ENCODE results near the gene GDF2.

Gene GDF2

DNA sequence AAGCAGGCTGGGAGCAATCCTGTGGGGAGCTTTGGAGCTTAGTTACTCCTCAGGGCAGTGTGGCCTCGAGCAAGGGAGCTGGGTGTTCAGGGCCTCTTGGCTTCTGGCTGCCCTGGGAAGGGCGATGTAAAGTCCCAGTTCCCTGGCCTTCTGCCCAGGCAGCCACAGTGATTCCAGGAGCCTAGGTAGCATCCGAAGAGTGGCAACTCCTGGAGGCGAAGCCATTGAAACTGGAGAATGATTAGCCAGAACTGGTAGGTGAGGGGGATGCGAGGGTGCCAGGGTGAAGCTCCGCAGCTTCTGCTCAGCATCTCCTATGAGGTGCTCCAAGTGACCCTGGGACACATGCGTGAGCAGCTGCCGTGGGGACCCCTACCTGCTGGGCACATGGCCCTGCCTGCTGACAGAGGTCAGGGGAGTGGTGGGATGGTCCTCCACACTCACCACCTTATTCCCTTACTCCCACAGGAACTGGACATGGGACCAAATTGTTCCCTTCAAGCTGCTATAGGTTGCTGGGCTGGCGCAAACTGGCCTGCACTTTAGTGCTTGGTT, 7.8 kb upstream of the GDF2 start:
- no peak for DNase-seq

DNA sequence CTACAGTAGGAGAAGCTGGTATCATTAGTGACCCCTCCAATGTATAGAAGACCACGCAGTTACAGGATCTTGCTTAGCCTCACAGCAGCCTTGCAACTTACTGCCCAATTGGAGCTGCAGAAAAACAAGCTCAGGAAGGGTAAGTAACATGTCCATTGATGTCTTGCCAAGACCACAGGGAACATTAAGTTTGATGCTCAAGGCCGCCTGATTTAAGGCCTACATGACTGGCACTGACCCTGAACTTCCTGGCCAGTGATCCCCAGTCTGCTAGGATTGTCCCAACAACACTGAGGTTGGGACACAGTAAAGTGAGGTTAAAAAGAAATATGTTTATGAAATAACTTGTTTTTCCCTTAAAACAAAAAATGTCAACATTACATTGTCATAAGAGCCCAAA, 6.8 kb upstream of the GDF2 start:
- DNase-seq, result no peak

DNA sequence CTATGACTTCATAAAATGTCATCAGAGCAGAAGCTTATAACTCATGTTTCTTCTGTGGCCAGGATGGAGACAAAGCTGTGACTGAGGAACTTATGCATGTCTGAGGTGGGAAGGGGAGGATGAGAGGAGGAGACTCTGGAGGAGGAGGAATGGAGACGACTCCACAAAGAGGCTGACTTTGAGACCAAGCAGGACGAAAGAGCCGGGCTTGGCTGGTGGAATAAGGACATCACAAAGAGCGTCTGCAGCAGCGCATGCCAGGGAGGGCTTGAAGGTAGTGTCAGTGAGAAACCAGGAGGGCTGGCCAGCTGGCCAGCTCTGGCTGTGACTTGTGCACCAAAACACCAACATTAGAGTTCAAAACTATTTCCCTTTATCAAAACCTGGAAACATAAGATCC, 6.1 kb upstream of the GDF2 start:
- no peak for DNase-seq

DNA sequence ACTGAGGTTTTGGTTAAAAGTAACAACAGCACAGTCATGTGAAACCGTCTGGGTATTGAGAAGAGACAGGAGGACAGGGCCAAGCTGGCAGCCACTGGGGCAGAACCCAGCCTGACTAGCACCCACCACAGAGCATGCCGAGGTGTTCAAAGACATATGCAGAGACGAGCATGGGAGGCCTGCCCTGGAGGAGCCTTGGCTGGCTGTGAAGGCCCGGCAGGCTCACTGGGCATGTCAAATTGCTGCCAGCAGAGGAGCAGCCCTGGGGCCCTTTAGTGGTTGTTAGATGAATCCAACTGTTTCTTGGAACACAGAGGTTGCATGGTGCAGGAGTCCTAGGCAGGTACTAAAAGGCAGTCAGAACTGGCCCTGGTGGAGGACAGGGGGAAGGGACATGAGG, 5.0 kb upstream of the GDF2 start:
- DNase-seq, result no peak

DNA sequence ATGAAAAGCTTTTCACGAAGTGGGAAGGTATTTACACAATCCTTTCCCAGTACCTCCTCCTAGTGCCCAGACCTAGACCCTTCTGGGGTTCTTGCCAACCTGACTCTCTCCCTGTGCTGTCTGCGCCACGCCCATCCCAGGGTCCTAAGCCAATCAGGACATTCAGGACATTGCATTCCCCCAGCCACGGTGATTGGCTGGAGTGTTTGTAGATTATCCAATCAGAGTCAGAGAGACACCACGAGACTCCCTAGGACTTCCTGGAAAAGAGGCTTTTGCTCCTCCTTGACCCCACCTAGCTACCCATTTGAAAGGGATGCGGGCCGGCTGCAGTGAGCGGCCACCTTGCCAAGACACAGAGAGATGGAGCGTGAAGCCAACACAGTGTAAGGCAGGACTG, 3.5 kb upstream of the GDF2 start:
- DNase-seq, result no peak

DNA sequence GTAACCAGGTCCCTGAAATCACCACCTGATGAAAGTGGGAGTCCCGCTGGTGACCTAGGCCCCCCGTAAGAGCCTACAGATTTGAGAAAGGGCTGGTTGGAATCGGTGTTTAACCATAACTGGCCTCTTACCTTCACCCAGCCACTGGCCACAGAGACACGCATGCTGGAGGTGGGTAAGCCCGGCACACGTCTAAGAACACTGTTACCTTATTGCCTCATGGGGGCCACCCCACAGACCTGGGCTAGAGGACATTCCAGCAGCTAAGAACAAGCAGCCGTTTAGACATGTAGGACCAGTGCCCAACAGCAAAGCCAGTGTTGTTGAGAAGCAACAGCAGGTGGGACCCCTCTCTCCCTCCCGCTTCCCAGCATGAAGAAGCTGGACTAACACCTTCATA, 2.5 kb upstream of the GDF2 start:
- DNase-seq, result no peak

DNA sequence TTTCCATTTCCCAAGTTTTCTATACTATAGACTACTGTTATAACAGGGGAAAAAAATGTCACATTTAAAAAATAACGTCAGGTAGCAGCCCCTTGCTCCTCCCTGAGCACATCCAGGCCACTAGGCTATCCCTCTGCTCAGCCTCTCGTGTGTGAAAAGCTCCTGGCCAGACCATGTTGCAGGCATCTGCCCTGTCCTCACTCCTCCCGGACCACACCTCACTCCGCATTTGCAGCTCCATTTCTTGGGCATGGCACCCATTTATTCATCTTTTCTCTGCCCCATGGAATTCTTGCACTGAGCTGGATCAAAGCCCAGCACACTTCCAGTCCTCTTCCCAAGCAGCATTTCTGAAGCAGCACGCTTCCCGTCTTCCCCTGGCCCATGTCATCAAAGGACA, 1.4 kb upstream of the GDF2 start:
- DNase-seq, result no peak

DNA sequence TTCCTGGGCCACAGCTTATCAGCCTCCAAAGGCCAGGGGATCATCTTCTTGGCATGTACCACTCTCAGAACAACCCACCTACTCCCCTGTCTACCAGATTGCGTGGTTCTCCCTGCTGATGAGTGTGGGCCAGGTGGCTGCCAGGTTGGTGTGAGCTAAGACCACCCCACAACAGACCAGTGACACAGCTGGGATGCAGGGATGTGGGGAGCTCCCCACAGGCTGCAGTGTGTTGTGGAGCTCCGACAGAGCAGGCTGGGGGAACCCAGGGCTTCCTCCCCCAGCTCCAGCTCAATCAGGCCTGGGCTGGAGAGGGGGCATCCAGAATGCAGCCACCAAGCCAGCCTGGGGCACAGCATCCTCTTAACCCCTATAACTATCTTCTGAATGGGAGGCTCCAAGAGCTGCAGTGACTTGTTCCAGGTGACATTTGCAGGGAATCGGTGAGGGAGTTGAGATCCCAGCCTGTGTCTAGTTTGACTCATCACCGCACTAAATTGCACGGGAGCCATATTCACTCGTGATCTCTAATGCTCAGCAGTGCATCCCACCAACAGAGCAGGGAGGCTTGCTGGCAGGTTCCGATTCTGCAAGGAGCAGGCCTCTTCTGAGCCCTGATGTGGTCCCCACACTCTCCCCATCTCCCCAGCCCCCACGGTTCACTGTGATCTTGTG, 596 bp upstream of the GDF2 start:
- DNase-seq, result no peak

DNA sequence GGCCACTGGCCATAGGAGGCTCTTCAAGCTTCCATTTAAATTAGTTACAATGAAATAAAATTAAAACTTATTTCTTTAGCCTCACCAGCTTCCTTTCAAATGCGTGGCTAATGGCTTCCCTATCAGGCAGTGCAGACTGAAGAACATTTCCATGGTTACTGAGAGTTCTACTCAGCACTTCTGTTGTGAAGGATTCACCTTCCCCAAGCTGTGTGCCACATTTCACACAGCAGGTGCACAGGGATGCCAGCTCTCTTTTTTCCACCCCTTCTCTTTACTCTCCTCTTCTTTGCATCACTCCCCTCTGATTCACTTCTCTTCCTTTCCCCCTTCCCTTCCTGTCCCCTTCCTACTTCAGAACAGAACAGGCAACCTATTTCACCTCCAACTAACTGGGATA, 833 bp downstream of the GDF2 start:
- no peak for DNase-seq

DNA sequence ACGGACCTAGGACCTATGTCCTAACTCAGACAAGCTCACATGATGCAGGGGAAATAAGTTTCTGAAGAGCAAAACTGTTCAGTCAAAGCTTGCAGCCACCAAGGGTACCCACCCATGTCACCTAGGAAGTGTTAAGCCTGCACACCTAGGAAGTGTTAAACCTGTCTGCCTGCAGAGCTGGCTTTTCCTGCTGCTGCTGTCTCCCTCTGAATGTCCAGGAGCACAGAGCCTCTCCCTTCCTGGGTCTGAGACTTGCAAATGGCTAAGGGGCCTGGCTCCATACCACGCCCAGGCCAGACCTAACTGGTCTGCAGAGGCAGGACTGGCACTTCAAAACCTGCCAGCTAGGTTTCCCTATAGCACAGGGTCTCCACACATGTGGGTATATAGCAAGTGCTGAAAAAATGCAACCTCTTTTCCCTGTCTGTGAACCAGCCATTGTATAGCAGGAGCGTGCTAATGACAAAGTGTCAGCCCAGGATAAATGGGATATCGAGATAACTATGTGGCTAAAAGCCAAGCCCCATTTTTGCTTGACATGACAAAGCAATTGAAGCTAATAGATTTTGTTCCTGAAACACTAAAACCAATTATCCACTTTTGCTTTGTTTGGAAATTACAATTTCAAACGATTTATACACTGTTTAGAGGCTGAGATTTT, 1.5 kb downstream of the GDF2 start:
- no peak for DNase-seq

DNA sequence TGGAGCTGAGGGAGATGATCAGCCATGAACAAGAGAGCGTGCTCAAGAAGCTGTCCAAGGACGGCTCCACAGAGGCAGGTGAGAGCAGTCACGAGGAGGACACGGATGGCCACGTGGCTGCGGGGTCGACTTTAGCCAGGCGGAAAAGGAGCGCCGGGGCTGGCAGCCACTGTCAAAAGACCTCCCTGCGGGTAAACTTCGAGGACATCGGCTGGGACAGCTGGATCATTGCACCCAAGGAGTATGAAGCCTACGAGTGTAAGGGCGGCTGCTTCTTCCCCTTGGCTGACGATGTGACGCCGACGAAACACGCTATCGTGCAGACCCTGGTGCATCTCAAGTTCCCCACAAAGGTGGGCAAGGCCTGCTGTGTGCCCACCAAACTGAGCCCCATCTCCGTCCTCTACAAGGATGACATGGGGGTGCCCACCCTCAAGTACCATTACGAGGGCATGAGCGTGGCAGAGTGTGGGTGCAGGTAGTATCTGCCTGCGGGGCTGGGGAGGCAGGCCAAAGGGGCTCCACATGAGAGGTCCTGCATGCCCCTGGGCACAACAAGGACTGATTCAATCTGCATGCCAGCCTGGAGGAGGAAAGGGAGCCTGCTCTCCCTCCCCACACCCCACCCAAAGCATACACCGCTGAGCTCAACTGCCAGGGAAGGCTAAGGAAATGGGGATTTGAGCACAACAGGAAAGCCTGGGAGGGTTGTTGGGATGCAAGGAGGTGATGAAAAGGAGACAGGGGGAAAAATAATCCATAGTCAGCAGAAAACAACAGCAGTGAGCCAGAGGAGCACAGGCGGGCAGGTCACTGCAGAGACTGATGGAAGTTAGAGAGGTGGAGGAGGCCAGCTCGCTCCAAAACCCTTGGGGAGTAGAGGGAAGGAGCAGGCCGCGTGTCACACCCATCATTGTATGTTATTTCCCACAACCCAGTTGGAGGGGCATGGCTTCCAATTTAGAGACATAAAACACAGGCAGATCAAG, 3.3 kb downstream of the GDF2 start:
- no peak for DNase-seq

DNA sequence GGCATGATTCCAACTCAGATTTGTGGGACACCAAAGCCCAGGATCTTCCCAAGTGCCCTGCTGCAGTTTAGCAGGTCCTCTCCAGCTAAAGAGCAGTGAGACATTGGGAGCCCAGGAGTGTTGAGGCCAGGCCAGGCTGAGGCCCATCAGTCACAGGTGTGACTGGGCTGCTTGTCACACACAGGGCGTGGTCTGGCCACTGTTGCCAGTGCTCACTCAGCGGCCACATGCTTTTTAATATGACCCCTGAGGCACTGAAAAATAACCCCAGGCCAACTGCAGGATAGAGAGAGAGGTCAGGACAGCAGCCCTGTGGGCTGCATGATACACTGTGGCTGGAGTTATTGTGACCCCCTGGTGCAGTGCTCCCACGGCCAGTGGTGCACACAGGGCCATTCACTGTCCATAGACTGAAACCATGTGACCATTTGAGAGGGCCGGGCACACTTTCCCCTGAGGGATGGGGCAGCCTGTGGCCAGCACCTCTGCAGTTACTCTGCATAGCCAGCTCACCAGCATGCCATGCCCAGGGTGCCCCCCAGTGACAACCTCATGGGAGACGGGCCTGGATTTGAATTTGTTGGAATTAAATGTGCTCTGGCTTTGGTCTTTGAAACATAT, 4.2 kb downstream of the GDF2 start:
- no peak for DNase-seq

DNA sequence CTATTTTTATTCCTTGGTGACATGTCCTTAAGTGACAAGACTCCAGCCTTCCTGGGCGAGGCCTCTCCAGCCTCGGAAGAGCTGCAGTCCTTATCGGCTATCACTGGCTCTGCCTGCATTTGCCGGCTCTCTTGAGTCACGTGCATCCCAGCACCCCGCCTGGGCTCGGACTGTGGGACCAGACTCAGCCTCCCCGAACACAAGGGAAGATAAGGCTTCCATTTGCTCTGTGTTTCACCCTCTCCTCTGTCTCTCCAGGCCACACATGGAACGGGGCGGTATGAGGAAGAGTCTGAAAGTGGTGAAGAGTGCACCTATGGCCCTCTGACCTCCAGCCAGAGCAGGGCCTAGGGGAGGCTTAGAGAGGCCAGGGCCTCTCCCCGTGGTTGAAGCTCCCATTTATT, 4.7 kb downstream of the GDF2 start:
- DNase-seq, result no peak

DNA sequence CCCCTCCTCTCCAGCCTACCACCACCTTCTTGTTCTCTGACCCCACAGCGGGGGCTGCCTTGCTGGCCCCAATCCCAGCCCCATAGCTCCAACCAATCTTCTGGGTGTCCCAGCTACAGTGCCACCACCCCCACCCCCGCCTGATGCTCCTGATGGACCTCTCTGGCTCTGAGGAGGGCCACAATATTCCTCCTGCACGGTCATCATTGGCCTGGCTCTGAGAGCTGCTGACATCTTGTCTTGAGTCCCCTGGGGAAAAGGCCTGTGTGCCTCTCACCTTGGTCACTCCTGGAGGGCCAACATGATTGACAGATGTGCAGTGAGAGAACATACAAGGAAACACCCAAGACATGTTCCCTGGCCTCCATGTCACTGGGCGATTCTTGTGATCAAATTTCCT, 7.6 kb downstream of the GDF2 start:
- no peak for DNase-seq

DNA sequence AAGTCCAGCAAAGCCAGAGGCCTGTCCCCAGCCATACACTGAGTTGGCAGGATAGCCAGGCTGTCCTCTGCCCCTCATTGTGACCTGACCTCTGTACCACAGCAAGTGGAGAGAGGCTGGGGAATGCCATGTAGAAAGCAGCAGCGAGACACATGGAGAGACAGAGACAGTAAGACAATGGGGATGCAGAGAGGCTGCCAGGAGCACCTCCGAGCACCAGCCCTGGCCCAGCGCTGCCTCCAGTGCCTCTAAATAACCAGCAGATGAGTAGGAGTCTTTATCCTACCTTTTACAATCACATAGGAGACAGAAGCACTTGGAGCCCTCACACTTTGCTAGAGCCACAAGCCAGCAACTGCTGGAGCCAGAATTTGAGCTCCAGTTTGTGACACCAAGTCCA, 8.1 kb downstream of the GDF2 start:
- DNase-seq, result no peak

DNA sequence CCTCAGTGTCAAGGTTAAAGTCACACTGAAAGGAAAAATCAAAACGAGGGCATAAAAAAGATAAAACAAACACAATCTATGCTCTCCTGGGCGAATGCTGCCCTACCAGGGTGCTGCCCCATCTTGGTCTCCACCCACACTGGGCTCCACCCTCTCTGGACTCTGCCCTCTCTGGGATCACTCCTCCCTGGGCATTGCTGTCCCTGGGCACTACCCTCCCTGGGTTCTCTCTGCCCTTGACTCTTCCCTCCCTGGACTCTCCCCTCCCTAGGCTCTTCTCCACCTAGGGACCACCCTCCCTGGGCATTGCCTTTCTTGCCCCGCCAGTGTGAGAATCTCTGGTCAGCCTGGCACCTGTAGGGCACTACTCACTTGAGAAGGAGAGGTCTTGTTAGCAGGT, 8.6 kb downstream of the GDF2 start:
- no peak for DNase-seq

DNA sequence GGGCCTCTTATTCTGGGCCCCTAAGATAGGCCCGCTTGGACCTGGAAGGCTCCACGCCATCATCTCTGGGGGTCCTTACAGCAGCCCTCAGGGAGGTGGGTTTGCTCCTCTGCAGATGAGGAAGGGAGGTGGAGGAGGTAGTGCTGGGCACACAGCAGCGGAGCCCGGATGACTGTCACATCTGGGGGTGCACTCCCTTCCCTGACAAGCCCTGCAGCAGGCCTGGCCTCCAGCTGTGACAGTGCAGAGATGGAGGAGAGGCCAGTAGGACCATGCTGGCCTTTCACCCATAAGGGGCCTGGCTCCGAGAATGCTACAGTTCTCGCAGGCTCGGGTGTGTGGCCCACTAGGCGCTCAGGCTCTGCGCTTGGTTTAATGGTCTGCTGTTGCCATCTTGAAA, 9.2 kb downstream of the GDF2 start:
- DNase-seq, result no peak

DNA sequence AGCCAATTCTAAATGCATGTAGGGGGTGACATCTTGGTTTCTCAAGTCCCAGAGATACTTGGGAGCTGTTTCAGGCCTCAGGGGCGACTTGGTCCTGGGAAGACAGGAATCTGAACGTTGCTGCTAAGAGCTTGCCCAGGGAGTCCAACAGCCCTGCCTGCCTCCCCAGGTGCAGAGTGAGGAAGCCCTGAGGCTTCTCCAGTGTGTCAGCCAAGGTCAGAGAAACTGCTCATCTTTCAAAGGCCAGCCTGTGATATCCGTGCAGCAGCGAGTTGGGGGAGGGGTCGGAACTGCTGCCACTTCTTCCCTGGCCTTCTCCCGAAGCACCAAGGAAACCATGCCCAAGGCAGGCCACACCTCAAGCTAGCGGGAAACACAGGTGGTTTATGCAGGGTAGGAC, 9.7 kb downstream of the GDF2 start:
- no peak for DNase-seq

DNA sequence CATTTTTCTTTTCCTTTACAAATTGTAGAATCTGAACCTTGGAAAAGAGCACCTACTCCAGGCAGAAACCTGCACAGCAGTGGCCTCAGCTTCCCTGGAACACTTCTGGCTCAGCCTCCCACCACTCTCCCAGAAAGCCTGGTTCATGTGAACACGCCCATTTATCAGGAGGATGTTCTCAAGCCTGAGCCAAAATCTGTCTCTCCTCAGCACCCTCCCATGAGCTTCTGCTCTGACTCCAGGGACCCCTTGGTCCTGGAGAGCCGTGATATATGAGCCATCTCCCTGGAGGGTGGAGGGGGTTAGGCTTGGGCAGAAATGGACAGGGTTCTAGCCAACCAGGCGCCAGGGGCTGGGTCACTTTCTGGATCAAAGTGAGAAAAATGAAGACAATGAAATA, 10.1 kb downstream of the GDF2 start:
- DNase-seq, result no peak

DNA sequence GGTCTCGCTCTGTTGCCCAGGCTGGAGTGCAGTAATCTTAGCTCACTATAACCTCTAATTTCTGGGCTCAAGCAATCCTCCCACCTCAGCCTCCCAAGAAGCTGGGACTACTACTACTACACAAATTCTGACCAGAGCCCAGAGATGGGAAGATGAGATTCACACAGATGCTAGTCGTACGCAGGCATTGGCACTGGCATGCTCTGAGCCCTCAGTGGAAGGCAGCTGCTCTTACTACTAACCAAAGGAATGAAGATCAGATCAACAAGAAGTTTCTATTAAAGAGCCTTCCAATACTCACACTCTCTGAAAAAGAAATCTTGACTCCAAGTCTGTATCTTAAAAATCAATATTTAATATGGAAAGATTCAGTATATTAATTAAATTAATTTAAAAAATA, 10.7 kb downstream of the GDF2 start:
- DNase-seq, result no peak

DNA sequence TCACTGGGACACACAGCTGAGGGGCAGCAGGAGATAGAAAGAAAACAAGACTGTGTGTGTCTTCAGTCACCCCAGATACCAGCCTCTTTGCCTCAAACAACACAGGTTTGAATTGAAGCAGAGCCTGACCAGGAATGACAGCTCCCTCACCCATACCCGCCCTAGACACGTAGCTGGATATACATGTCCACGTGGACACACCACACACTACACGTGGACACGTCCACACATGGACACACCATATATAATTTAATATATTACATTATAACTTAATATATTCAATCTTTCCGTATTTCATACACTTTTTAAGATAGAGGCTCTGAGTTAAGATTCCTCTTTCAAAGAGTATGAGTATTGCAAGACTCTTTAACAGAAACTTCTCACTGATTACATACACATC, 11.3 kb downstream of the GDF2 start:
- no peak for DNase-seq

DNA sequence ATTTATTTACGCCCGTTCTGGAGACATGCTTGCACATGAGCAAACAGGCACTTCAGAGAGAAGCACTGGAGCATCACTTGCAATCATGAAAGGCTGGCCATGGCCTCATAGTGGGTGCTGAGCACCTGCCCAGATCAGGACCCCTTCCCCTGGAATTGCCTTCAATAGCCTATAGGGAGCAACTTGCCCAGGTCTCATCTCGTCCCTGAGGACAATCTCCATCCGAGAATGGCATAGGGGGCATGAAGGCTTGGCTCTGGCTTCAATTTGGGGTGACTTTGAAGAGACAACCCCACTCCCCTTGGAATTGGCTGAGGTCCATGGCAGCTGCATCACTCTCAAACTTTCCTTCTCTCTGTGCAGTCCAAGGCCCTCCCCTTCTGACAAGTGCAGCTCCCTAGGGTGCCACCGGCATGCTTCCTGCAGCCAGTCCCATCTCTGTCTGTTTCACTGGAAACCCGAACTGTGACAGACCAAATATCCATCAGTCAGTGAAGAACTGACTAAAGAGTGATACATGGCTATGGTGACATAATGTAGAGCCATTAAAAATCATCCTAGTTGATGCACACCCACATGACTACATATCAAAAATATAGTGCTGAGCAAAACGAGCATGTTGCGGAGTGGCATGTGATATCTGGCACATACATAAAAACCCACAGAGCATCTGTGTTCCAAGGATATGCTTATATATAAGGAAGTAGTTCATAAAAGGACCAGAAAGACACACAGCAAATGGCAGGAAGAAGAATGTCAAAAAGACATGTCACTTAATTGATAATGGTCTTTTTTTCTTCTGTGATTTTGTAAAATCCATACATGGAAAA, 12.4 kb downstream of the GDF2 start:
- DNase-seq, result no peak

All from DMS153 (cell line).